Measurements from ENCODE around the gene MISP. TPM values are rescaled to one million over a fixed set of nuclear protein-coding genes. Genes with fewer than 3 reads are reported as not detected.
"Not testable (repeated sequence)": the region's sequence is repeated elsewhere in the genome, so short reads cannot be mapped to it uniquely, and the experiment has no call there.

The MISP gene
- total and polyA plus RNA-seq, 2 of the 4 experiments (the other 2 are of a cell fraction) = not detected

DNA sequence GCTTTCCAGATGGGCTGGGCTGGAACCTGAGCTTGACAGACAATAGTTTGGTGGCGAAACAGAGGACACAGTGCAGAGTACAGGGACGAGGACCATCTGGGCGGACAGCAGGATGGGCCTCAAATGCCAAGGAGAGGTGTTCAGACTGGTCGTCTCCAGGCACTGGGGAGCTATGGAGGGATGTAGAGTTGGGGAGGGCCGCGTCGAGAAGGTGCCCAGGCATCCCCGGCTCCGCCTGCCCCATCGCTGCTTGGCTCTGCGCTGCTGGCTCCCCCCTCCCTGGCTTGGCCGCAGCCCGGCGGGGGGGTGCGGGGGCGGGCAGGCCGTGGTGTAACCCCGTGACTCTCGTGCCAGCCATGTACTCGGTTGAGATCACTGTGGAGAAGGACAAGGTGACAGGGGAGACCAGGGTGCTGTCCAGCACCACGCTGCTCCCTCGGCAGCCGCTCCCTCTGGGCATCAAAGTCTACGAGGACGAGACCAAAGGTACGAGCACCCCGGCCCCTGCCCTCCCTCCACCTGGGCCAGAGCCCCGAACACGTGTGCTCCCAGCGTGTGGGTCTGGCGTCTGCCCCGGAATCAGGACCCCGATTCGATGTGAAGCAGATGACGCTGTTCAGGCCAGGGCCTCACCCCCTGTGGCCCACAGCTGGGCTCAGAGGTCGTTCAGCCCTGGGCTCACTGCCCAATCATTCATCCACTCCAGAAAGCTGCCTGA, 10.8 kb upstream of the MISP start:
- intact Hi-C loops (cut with micrococcal nuclease) (no loop called here), dilution Hi-C loops (cut with HindIII; ENCODE audit: low sequenced_read_pairs, unreplicated experiment) (no loop called here), in situ Hi-C loops (cut with MboI; ENCODE audit: low sequenced_read_pairs) (no loop called here)
- Histone ChIP-seq H2AFZ (replicated peaks; ENCODE audit: low read length, poor library complexity) (peak overlapping the region; percentile 51), H3K4me1 (ENCODE audit: control insufficient read depth, insufficient read depth, low read length) (no peaks in the 10 kb centered on the region), H2BK5ac (ENCODE audit: low read depth, low read length, poor library complexity, severe bottlenecking) (no peak overlapping the region), H3K27me3 (ENCODE audit: control insufficient read depth, insufficient read depth, low read length) (no peaks in the 10 kb centered on the region), H4K91ac (ENCODE audit: insufficient read depth, low read depth, low read length) (no peak overlapping the region), H3K9me1 (ENCODE audit: insufficient read depth, low read length) (no peaks in the 10 kb centered on the region), H3K27ac (ENCODE audit: insufficient read depth, low read length) (no peak overlapping the region), H4K8ac (ENCODE audit: low read depth in 2 of 2, low read length in 2 of 2) (no peak overlapping the region), H3K36me3 (ENCODE audit: control insufficient read depth, insufficient read depth, low read length) (no peaks in the 10 kb centered on the region; the same call in 1 of the 2 replicates), H3K18ac (ENCODE audit: low read depth, low read length) (no peak overlapping the region), H3K4me2 (ENCODE audit: low read depth, low read length) (no peak overlapping the region), H4K5ac (ENCODE audit: low read depth, low read length) (no peak overlapping the region), H2BK20ac (ENCODE audit: low read depth, low read length) (no peak overlapping the region), H2BK120ac (ENCODE audit: low read depth, low read length) (no peak overlapping the region), H2AK5ac (ENCODE audit: low read depth, low read length) (no peak overlapping the region), H3K14ac (replicated peaks; ENCODE audit: low read depth, low read length) (no peak overlapping the region), H3K4me3 (ENCODE audit: insufficient read depth, low read depth, low read length) (no peak overlapping the region), H2AK9ac (replicated peaks; ENCODE audit: low read depth, low read length, poor library complexity) (no peak overlapping the region), H3K4ac (ENCODE audit: low read depth, low read length) (no peak overlapping the region), H3K9me3 (ENCODE audit: control insufficient read depth, insufficient read depth, low read length) (peaks cover 10% of the 10 kb centered on the region), H3K23ac (ENCODE audit: low read depth, low read length) (no peak overlapping the region), H3K79me1 (ENCODE audit: low read depth in 1 of 2, low read length in 2 of 2) (no peaks in the 10 kb centered on the region), H4K20me1 (ENCODE audit: insufficient read depth, low read length) (no peaks in the 10 kb centered on the region), H2BK15ac (ENCODE audit: low read depth, low read length) (no peak overlapping the region), H3K56ac (ENCODE audit: extremely low read depth, insufficient read depth, low read length) (no peak overlapping the region), H3K9ac (ENCODE audit: low read depth, low read length) (no peak overlapping the region)
- no peak for TF ChIP-seq CHD1 (IDR thresholded peaks at IDR 0.05; ENCODE audit: low read depth, low read length)
- TF ChIP-seq NFE2L2 (IDR thresholded peaks at IDR 0.05; ENCODE audit: low read depth, low read length) = no peak
- TF ChIP-seq RFX5 (IDR thresholded peaks at IDR 0.05; ENCODE audit: low read depth, low read length) = no peak
- no peak for TF ChIP-seq CEBPB (IDR thresholded peaks at IDR 0.05; ENCODE audit: low read depth, low read length)
- no peak for ATAC-seq (ENCODE audit: low read depth)
- BruUV-seq (replicated peaks) = no TSS peak
- DNase-seq = no peak
- POLR2A ChIA-PET (ENCODE audit: unreplicated experiment) = no interaction called here
- CTCF ChIA-PET = no interaction called here
- 94% methylated on average over 17 of the region's 36 CpGs; no CpG with 5 or more reads in 1 of the 2 experiments for WGBS, 2 experiments (ENCODE audit: extremely low coverage in 2 of 2, insufficient read length in 1 of 2)

DNA sequence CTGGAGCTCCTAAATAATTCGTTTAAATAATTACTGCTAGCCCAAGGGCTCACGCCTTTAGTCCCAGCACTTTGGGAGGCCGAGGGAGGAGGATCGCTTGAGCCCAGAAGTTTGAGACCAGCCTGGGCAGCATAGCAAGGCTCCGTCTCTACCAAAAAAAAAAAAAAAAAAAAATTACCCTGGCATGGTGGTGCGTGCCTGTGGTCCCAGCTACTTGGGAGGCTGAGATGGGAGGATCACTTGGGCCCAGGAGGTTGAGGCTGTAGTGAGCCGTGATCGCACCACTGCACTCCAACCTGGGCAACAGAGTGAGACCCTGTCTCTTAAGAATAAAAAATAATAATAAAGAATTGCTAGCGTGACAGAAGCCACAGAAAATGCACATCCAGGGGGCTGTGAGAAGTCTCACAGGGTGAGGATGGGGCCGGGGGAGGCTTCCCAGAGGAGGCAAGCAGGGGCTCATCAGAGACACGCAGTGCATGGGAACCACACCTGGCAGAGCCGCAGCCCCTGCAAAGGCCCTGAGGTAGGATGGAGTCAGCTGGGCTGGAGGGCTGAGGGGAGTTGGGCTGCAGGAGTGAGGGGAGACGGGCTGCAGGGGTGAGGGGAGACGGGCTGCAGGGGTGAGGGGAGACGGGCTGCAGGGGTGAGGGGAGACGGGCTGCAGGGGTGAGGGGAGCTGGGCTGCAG, 10.0 kb upstream of the MISP start:
- H2BK20ac ChIP-seq (ENCODE audit: low read depth, low read length); H3K79me1 ChIP-seq (ENCODE audit: low read depth in 1 of 2, low read length in 2 of 2); H3K27me3 ChIP-seq (ENCODE audit: control insufficient read depth, insufficient read depth, low read length); H3K27ac ChIP-seq (ENCODE audit: insufficient read depth, low read length); DNase-seq; H4K8ac ChIP-seq (ENCODE audit: low read depth in 2 of 2, low read length in 2 of 2); H3K4me1 ChIP-seq (ENCODE audit: control insufficient read depth, insufficient read depth, low read length); H3K18ac ChIP-seq (ENCODE audit: low read depth, low read length); H3K9ac ChIP-seq (ENCODE audit: low read depth, low read length); H2AK5ac ChIP-seq (ENCODE audit: low read depth, low read length); H3K56ac ChIP-seq (ENCODE audit: extremely low read depth, insufficient read depth, low read length); H3K4me3 ChIP-seq (ENCODE audit: insufficient read depth, low read depth, low read length); in situ Hi-C loops (cut with MboI; ENCODE audit: low sequenced_read_pairs); BruUV-seq (replicated peaks); H3K4ac ChIP-seq (ENCODE audit: low read depth, low read length); CTCF ChIA-PET; H2BK5ac ChIP-seq (ENCODE audit: low read depth, low read length, poor library complexity, severe bottlenecking); H3K9me1 ChIP-seq (ENCODE audit: insufficient read depth, low read length); H4K20me1 ChIP-seq (ENCODE audit: insufficient read depth, low read length); H4K91ac ChIP-seq (ENCODE audit: insufficient read depth, low read depth, low read length); H3K14ac ChIP-seq (replicated peaks; ENCODE audit: low read depth, low read length); H2BK120ac ChIP-seq (ENCODE audit: low read depth, low read length); H2BK15ac ChIP-seq (ENCODE audit: low read depth, low read length); H3K4me2 ChIP-seq (ENCODE audit: low read depth, low read length); intact Hi-C loops (cut with micrococcal nuclease); H4K5ac ChIP-seq (ENCODE audit: low read depth, low read length); H2AFZ ChIP-seq (replicated peaks; ENCODE audit: low read length, poor library complexity); H2AK9ac ChIP-seq (replicated peaks; ENCODE audit: low read depth, low read length, poor library complexity); H3K23ac ChIP-seq (ENCODE audit: low read depth, low read length); POLR2A ChIA-PET (ENCODE audit: unreplicated experiment); ATAC-seq (ENCODE audit: low read depth); H3K36me3 ChIP-seq (ENCODE audit: control insufficient read depth, insufficient read depth, low read length); dilution Hi-C loops (cut with HindIII; ENCODE audit: low sequenced_read_pairs, unreplicated experiment): not testable (repeated sequence)
- WGBS, 2 experiments (ENCODE audit: extremely low coverage in 2 of 2, insufficient read length in 1 of 2) = 100% methylated on average over 2 of the region's 16 CpGs; no CpG with 5 or more reads in 1 of the 2 experiments
- H3K9me3 ChIP-seq (ENCODE audit: control insufficient read depth, insufficient read depth, low read length) = peaks cover 15% of the 10 kb centered on the region
